Midbrain (tissue), 1 donor: ENCODE data around the gene ABLIM1.
"Not testable (repeated sequence)": the region's sequence is repeated elsewhere in the genome, so short reads cannot be mapped to it uniquely, and the experiment has no call there.

Experiments used
- DNase-seq: peaks from one replicate; lab custom pipeline; 2025; lab: John Stamatoyannopoulos, UW

ABLIM1 gene

DNA sequence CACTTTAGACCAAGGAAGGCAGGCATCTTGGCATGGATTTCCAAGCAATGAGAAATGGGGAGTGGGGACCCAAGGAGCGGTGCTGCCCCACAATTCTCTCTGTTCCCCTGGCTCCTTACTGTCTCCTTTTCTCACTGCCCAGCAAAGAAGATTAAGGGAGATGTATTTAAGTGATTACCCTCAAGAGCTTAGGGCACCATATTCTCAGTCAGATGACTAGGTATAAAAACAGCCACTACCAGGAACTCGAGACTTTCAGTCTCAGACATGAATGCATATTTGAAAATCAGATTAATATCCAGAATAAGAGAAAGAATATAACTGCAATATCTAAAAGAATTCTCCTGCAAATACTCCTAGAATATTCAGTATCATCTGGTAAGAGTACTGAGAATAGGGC lies at the start of gene ABLIM1:
Gene ABLIM1, minus strand, starts transcription at position 101 of the 400 bp plus-strand sequence. Its CDS starts 75 bp downstream, at position 26.
- DNase-seq = no peak

DNA sequence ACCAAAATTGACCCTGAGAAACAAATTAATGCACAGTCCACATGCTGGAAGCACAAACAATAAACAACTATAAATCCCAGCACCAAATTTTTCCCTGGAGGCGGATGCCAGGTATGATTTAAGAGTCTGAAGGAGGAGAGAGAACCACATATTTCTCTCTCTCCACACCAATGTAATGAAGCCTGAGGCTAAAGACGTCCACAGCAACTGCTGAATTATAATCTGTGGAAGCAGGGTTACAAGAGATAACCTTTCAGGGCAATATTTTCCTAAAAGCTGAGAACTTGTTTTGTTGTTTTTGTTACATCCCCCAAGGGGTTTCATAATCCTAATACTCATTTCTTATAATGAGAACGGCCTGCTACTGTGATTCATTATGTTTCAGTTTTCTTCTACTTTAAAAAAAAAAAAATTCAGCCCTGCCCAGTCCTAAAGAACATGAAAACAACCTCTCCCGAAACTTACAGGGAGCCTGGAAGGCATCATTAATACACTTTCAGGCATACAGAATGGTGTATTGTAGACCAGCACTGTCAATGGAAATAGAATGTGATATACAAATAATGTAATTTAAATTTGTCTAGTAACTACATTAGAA lies 48.5 kb upstream of the ABLIM1 start:
- DNase-seq = no peak

GRCh38 chr10:114704679-114705078 lies 46.6 kb upstream of the ABLIM1 start:
- peak; percentile 22 for DNase-seq

GRCh38 chr10:114703377-114704107 lies 45.5 kb upstream of the ABLIM1 start:
- DNase-seq = no peak

DNA sequence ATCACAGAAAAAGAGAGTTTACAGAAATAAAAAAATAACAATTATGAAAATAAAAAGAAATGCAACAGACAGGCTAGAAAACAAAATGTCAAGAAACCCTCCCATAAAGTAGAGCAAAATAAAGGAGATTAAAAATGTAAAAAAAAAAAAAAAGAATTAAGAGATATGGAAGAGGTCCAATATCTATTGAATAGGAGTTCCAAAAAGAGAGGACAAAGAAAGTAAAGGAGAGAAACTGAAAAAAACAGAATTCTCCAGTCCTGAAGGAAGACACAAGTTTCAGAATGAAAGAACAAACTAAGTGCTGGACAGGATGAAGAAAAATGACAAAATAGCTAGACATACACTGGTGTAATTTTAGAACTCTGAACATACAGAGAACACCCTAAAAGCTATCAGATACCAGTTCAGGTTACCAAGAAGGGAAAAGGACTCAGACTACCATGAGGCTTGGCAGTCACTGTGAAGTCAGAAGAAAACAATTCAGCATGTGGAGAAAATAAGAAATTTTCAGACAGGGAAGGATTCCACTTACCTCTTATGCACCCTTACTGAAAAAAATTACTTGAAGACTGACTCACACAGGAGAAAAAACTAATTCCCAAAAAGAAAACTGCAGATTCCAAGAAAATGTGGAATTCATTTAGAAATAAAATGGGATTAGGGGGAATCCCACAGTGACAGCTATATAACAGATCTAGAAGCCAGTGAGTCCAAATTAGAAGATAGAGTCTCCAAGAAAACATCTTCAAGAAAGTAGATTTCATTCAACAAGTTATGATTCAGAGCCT lies 40.4 kb upstream of the ABLIM1 start:
- DNase-seq = no peak

- no peak for DNase-seq
These were observed 39.1 kb upstream of the ABLIM1 start for GRCh38 chr10:114697061-114697598.

GRCh38 chr10:114696301-114696700 lies 38.2 kb upstream of the ABLIM1 start:
- not testable (repeated sequence) for DNase-seq

GRCh38 chr10:114694752-114695151 lies 36.7 kb upstream of the ABLIM1 start:
- no peak for DNase-seq

- no peak for DNase-seq
These were observed 36.0 kb upstream of the ABLIM1 start for GRCh38 chr10:114694062-114694461.

- DNase-seq = no peak
These were observed 33.4 kb upstream of the ABLIM1 start for GRCh38 chr10:114691442-114691941.

GRCh38 chr10:114688786-114689185 lies 30.7 kb upstream of the ABLIM1 start:
- DNase-seq = no peak

GRCh38 chr10:114687459-114687858 lies 29.4 kb upstream of the ABLIM1 start:
- DNase-seq = no peak

DNA sequence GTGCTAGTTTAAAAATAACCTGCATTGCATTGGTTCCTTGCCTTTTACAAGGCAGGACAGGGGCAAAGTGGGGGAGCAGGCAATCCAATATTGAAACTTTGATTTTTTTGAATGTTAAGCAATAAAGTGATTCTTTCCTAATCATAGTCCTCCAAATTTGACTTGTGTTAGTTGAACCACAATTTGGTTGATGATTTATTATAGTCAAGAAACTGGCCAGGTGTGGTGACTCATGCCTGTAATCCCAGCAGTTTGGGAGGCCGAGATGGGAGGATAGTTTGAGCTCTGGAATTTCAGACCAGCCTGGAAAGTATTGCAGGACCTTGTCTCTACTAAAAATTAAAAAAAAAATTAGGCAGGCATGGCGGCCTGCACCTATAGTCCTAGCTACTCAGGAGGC lies 27.9 kb upstream of the ABLIM1 start:
- no peak for DNase-seq

DNA sequence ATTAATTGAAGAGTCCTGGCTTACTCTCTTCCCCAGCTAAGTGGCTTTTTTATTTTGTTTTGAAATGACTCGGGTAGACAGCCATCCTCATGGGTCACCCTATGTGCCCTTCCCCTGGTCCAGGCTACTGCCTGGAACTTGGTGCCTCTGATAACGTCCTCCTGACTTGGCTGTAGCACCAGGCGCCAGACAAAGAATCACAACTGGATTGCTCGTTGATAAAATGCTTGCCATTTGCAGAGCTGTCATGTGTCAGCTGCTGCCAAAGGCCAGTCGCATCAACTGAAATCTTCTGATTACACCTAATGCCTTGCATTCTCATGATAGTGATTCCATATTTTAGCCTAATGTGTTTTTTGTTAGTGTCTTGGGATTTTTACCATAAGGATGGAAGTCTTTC lies 27.4 kb upstream of the ABLIM1 start:
- DNase-seq = no peak

DNA sequence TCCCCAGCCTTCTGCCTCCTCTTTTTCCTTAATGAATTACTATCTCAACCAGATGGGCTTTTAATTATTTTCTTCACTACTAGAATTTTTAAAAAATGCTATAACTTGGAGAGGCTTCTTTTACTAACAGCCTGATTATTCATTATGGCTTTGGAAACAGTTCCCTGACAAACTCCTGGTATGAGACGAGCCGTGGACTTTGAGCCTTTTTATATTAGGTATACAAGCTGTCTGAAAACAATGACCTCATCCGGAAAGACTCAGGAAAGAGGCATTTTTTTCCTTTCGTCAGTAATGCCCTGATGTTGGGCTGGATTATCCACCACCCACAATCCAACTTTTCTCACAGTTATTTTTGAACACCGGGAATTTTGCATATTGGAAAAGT lies 26.7 kb upstream of the ABLIM1 start:
- DNase-seq = no peak

DNA sequence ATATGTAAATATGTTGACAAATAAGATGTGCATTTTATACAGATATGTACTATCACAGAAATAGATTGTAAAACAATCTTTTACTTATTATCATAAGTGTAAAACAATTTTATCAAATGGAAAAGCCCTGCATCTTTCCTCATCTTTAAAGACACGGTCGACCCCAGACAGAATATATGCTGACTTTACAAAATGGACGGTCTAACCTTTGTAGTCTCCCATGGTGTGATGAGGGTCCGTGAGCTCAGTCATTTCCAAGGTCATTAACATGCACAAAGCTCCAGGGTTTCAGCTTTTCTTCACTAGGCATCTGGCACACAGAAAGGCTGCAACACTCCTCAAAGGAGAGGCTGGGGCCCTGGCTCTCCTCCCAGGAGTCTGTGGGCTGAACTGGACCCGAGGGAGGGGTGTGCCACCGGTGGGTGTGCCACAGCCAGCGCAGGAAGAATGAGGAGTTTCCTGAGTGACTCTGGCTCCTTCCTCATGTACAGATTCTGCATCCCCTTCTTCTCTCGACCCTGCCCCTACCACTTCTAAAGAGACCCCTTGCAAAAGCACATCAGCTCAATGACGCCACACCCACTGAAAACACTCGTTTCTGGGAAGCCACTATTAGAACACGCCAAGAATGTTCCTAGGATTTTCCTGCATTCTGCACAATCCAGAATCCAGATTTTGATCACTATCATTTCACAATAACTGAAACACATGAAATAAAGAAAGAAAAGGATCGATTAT lies 26.2 kb upstream of the ABLIM1 start:
- peak; percentile 53 for DNase-seq

GRCh38 chr10:114683593-114683992 lies 25.5 kb upstream of the ABLIM1 start:
- no peak for DNase-seq

GRCh38 chr10:114683162-114683561 lies 25.1 kb upstream of the ABLIM1 start:
- DNase-seq = no peak

- DNase-seq = no peak
These were observed 24.5 kb upstream of the ABLIM1 start for GRCh38 chr10:114682532-114682931.

GRCh38 chr10:114682121-114682520 lies 24.0 kb upstream of the ABLIM1 start:
- no peak for DNase-seq

DNA sequence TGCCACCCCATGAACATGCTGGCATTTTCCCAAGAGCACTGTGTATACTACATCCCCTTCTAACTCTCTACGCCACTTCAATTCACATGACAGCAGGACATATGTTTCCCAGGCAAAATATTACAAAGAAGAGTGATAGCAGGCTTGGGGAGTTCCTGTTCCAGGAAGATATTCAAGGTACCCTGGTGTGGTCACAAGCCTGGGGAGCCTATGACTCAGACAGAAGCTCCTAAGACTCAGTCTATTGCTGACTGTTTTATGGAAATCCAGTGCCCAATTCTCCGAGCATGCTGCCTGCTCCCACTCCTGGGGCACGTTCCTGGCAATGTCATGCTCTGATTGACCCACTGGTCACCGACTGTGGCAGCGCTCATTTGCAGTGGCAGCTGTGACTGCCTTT lies 23.5 kb upstream of the ABLIM1 start:
- no peak for DNase-seq
